ENCODE measurements around the gene ARMC3.

DNA sequence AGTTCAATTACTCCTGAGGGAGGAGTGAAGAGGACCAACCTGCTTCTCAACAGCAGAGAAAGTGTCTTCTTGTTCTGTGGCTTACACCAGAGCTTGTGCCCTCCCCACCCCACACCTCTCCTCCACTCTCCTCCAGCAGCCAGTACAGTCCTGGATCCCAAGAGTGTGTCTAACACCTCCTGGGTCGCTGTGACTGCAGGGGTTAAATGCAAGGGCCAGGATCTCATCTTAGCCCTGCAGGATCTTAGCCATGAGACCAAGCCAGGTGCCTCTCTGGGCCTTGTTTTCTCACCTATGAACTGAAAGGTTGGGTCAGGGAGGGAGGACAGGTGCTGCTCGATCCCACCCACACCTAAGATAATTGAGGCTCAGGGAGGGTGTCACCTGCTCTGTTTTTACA, 133.1 kb downstream of the ARMC3 start:
- TF ChIP-seq CTCF (conservative IDR thresholded peaks at IDR 0.05; ENCODE audit: low read length), result no peak
- TF ChIP-seq EZH2phosphoT487 (IDR thresholded peaks at IDR 0.05; ENCODE audit: borderline replicate concordance, low read depth, low read length), result no peak

Measured in OCI-LY7 (cell line).